Measurements from ENCODE around the gene OR4M2. TPM values are rescaled to one million over a fixed set of nuclear protein-coding genes. Genes with fewer than 3 reads are reported as not detected.
"Not testable (repeated sequence)": the region's sequence is repeated elsewhere in the genome, so short reads cannot be mapped to it uniquely, and the experiment has no call there.

OR4M2 gene, protein sequence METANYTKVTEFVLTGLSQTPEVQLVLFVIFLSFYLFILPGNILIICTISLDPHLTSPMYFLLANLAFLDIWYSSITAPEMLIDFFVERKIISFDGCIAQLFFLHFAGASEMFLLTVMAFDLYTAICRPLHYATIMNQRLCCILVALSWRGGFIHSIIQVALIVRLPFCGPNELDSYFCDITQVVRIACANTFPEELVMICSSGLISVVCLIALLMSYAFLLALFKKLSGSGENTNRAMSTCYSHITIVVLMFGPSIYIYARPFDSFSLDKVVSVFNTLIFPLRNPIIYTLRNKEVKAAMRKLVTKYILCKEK
- total RNA-seq (not detected), polyA plus RNA-seq (not detected)

DNA sequence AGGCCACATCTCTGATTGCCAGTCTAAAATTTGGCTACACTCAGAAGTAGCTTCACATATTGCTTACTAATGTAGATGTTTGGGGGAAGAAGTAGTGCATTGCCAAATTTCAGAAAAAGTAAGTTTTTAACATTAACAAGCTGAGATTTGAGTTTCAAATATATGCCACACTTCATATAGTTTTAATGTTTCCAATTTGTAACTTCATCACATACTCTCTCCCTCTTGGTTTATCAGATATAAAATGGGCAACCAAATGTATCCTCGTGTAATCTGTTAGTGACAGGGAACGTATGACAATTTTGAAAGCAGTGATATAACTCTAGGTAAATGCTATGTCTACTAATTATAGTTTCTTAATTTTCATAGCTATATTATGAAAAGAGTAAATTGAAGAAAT, at the start of gene OR4M2:
TSS of gene OR4M2 (plus strand) at position 301 of the 400 bp plus-strand sequence. CDS start at position 399, 98 bp downstream.
- POLR2A ChIA-PET (ENCODE audit: partially characterized antibody); H3K27me3 ChIP-seq (ENCODE audit: insufficient read depth, low read length); DNase-seq; H3K9me3 ChIP-seq (ENCODE audit: control insufficient read depth in 1 of 2, low read length in 2 of 2); H3K36me3 ChIP-seq (ENCODE audit: insufficient read depth, low read length); intact Hi-C loops (cut with micrococcal nuclease); H3K36me3 Mint-ChIP-seq; H3K27ac Mint-ChIP-seq; H3K27me3 Mint-ChIP-seq; H3K27ac ChIP-seq (ENCODE audit: low read depth, low read length); H3K4me3 ChIP-seq (ENCODE audit: low read length in 2 of 2); CTCF ChIA-PET (ENCODE audit: partially characterized antibody); H3K9me3 Mint-ChIP-seq; H3K4me1 ChIP-seq (ENCODE audit: insufficient read depth, low read length); H3K4me3 Mint-ChIP-seq; H3K4me1 Mint-ChIP-seq: not testable (repeated sequence)

- H3K27me3 ChIP-seq (ENCODE audit: insufficient read depth, low read length); H3K36me3 Mint-ChIP-seq; CTCF ChIA-PET (ENCODE audit: partially characterized antibody); POLR2A ChIA-PET (ENCODE audit: partially characterized antibody); H3K9me3 ChIP-seq (ENCODE audit: control insufficient read depth in 1 of 2, low read length in 2 of 2); intact Hi-C loops (cut with micrococcal nuclease); H3K4me1 ChIP-seq (ENCODE audit: insufficient read depth, low read length); H3K4me3 ChIP-seq (ENCODE audit: low read length in 2 of 2); H3K27ac ChIP-seq (ENCODE audit: low read depth, low read length); H3K4me1 Mint-ChIP-seq; H3K27me3 Mint-ChIP-seq; H3K9me3 Mint-ChIP-seq; H3K4me3 Mint-ChIP-seq; H3K36me3 ChIP-seq (ENCODE audit: insufficient read depth, low read length); H3K27ac Mint-ChIP-seq; DNase-seq: not testable (repeated sequence)
These were observed 11.1 kb upstream of the OR4M2 start for GRCh38 chr15:22069267-22069666.

- H3K4me1 ChIP-seq (ENCODE audit: insufficient read depth, low read length); intact Hi-C loops (cut with micrococcal nuclease); H3K27me3 ChIP-seq (ENCODE audit: insufficient read depth, low read length); H3K9me3 ChIP-seq (ENCODE audit: control insufficient read depth in 1 of 2, low read length in 2 of 2); DNase-seq; CTCF ChIA-PET (ENCODE audit: partially characterized antibody); H3K27ac ChIP-seq (ENCODE audit: low read depth, low read length); H3K36me3 Mint-ChIP-seq; H3K4me1 Mint-ChIP-seq; H3K27ac Mint-ChIP-seq; H3K4me3 Mint-ChIP-seq; POLR2A ChIA-PET (ENCODE audit: partially characterized antibody); H3K9me3 Mint-ChIP-seq; H3K27me3 Mint-ChIP-seq; H3K36me3 ChIP-seq (ENCODE audit: insufficient read depth, low read length); H3K4me3 ChIP-seq (ENCODE audit: low read length in 2 of 2): not testable (repeated sequence)
These were observed 1.1 kb downstream of the OR4M2 start for GRCh38 chr15:22081386-22081785.

DNA sequence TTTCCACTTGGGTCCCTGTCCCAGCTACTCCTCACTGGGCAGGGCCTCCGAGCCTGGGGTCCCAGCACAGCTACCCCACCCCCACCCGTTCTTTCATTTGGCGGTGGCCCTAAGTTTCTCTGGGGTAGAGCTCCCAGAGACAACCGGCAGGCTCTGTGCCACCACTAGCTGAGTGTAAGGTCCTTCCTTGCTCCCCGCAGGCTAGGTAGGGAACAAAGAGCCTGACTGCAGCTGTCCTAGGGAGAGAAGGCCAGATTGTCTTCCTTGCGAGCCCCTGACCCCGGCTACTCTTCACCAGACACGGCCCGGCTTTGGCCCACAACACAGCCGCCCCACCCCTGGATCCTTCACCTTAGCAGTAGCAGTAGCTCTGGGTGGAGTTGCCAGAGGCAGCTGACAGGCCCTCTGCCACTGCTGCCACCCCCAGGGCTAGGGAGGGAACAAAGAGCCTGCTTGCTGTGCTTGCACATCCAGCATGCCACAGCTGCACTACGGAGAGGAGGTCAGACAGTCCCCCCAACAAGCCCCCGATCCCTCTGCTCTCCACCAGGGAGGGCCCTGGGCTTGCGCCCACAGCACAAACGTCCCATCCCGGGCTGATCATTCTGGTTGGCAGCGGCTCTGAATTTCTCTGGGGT, 18.4 kb downstream of the OR4M2 start:
- H3K4me3 Mint-ChIP-seq; H3K27ac ChIP-seq (ENCODE audit: low read depth, low read length); H3K27me3 Mint-ChIP-seq; H3K9me3 ChIP-seq (ENCODE audit: control insufficient read depth in 1 of 2, low read length in 2 of 2); H3K36me3 ChIP-seq (ENCODE audit: insufficient read depth, low read length); H3K27me3 ChIP-seq (ENCODE audit: insufficient read depth, low read length); H3K27ac Mint-ChIP-seq; CTCF ChIA-PET (ENCODE audit: partially characterized antibody); H3K36me3 Mint-ChIP-seq; DNase-seq; H3K4me1 Mint-ChIP-seq; H3K4me3 ChIP-seq (ENCODE audit: low read length in 2 of 2); H3K4me1 ChIP-seq (ENCODE audit: insufficient read depth, low read length); H3K9me3 Mint-ChIP-seq; intact Hi-C loops (cut with micrococcal nuclease); POLR2A ChIA-PET (ENCODE audit: partially characterized antibody): not testable (repeated sequence)

DNA sequence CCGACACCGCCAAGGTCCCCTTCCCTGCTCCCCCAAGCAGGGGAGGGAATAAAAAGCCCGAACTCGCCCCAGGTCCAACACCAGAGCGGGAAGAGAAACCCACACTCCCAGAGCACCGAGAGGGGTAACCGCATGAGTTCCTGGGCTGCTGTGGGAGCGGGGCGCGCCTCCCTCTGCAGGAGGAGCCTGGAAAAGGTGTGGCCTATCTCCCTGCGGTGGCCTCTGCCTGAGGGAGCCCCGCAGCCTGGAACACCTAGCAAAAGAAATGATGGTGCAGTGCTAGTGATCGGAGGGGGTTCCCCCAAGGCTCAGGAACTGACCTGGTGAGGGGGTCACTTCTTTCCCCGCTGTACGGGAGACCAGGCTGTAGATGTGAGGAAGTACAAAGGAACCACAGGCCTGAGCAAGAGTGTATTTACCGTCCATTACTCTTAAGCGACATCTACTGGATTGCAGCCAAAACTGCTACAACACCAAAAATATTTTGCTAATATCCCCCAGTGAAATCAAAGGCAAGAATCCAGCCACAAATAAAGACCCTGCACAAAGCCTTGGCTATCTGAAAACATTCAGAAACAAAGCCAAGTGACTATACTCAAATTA, 19.1 kb downstream of the OR4M2 start:
- H3K9me3 Mint-ChIP-seq; H3K9me3 ChIP-seq (ENCODE audit: control insufficient read depth in 1 of 2, low read length in 2 of 2); CTCF ChIA-PET (ENCODE audit: partially characterized antibody); POLR2A ChIA-PET (ENCODE audit: partially characterized antibody); DNase-seq; H3K4me3 Mint-ChIP-seq; H3K27me3 Mint-ChIP-seq; H3K27ac ChIP-seq (ENCODE audit: low read depth, low read length); H3K4me1 ChIP-seq (ENCODE audit: insufficient read depth, low read length); H3K36me3 Mint-ChIP-seq; H3K4me1 Mint-ChIP-seq; H3K4me3 ChIP-seq (ENCODE audit: low read length in 2 of 2); H3K27me3 ChIP-seq (ENCODE audit: insufficient read depth, low read length); H3K36me3 ChIP-seq (ENCODE audit: insufficient read depth, low read length); H3K27ac Mint-ChIP-seq; intact Hi-C loops (cut with micrococcal nuclease): not testable (repeated sequence)

GRCh38 chr15:22122033-22122432, 41.7 kb downstream of the OR4M2 start:
- H3K27ac Mint-ChIP-seq; H3K36me3 ChIP-seq (ENCODE audit: insufficient read depth, low read length); H3K36me3 Mint-ChIP-seq; H3K4me1 ChIP-seq (ENCODE audit: insufficient read depth, low read length); DNase-seq; H3K4me3 Mint-ChIP-seq; H3K9me3 Mint-ChIP-seq; H3K9me3 ChIP-seq (ENCODE audit: control insufficient read depth in 1 of 2, low read length in 2 of 2); H3K27me3 Mint-ChIP-seq; CTCF ChIA-PET (ENCODE audit: partially characterized antibody); intact Hi-C loops (cut with micrococcal nuclease); POLR2A ChIA-PET (ENCODE audit: partially characterized antibody); H3K27ac ChIP-seq (ENCODE audit: low read depth, low read length); H3K27me3 ChIP-seq (ENCODE audit: insufficient read depth, low read length); H3K4me1 Mint-ChIP-seq; H3K4me3 ChIP-seq (ENCODE audit: low read length in 2 of 2): not testable (repeated sequence)

All from CD4-positive, alpha-beta memory T cell (primary cell).